ENCODE measurements around the gene WWOX. TPM values are rescaled to one million over a fixed set of nuclear protein-coding genes. Genes with fewer than 3 reads are reported as not detected.

Gene WWOX
- polyA plus RNA-seq, 1 donor from 2014 or later = 25.6 TPM

DNA sequence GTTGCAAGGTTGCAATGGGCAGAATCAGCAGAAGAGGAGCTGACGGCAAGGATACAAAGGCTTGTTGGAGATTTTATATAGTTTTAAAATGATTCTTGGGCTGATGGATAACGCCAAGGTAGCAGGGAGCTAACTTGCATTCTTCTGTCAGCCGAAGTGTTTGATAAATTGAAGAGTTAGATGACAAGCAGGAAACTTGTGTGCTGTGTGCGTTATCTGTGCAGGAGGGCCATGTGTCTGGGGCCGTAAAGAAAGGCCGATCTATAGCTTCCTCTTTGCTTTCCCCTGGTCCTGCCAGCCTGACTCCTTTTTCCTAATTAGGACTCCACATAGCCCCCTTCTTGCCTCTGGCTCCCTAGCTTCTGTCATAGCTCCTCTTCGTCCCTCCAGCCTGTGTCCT, 6.7 kb upstream of the WWOX start:
- Histone ChIP-seq H4K20me1 (ENCODE audit: insufficient read depth) (no peaks in the 10 kb centered on the region), H3K4me3 (ENCODE audit: low read length) (no peak overlapping the region), H3K9me3 (ENCODE audit: low read length) (no peaks in the 10 kb centered on the region), H3F3A (ENCODE audit: insufficient read depth, low read length, poor library complexity, severe bottlenecking) (no peaks in the 10 kb centered on the region), H3K9ac (ENCODE audit: low read length) (no peak overlapping the region), H3K9me2 (ENCODE audit: insufficient read depth, low read length) (no peaks in the 10 kb centered on the region), H3K79me2 (replicated peaks; ENCODE audit: insufficient read depth, low read length) (no peaks in the 10 kb centered on the region), H3K27me3 (ENCODE audit: insufficient read depth, low read depth, low read length) (no peaks in the 10 kb centered on the region), H3K36me3 (ENCODE audit: insufficient read depth, low read length) (no peaks in the 10 kb centered on the region), H3K27ac (ENCODE audit: low read length) (no peak overlapping the region), H3K4me2 (ENCODE audit: low read length) (no peak overlapping the region), H2AFZ (ENCODE audit: low read depth, low read length) (no peak overlapping the region)
- TF ChIP-seq TAF1 (IDR thresholded peaks at IDR 0.05; ENCODE audit: low read depth) (no peak), EP300 (conservative IDR thresholded peaks at IDR 0.05; ENCODE audit: poor library complexity, severe bottlenecking) (no peak), RAD21 (conservative IDR thresholded peaks at IDR 0.05) (no peak), MXI1 (conservative IDR thresholded peaks at IDR 0.05; ENCODE audit: poor library complexity, severe bottlenecking) (no peak), POLR2AphosphoS5 (IDR thresholded peaks at IDR 0.05) (no peak), SMC3 (conservative IDR thresholded peaks at IDR 0.05; ENCODE audit: poor library complexity) (no peak)
- TF ChIP-seq, protein P1, sequence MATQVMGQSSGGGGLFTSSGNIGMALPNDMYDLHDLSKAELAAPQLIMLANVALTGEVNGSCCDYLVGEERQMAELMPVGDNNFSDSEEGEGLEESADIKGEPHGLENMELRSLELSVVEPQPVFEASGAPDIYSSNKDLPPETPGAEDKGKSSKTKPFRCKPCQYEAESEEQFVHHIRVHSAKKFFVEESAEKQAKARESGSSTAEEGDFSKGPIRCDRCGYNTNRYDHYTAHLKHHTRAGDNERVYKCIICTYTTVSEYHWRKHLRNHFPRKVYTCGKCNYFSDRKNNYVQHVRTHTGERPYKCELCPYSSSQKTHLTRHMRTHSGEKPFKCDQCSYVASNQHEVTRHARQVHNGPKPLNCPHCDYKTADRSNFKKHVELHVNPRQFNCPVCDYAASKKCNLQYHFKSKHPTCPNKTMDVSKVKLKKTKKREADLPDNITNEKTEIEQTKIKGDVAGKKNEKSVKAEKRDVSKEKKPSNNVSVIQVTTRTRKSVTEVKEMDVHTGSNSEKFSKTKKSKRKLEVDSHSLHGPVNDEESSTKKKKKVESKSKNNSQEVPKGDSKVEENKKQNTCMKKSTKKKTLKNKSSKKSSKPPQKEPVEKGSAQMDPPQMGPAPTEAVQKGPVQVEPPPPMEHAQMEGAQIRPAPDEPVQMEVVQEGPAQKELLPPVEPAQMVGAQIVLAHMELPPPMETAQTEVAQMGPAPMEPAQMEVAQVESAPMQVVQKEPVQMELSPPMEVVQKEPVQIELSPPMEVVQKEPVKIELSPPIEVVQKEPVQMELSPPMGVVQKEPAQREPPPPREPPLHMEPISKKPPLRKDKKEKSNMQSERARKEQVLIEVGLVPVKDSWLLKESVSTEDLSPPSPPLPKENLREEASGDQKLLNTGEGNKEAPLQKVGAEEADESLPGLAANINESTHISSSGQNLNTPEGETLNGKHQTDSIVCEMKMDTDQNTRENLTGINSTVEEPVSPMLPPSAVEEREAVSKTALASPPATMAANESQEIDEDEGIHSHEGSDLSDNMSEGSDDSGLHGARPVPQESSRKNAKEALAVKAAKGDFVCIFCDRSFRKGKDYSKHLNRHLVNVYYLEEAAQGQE (IDR thresholded peaks at IDR 0.05; ENCODE audit: borderline replicate concordance) = no peak
- TF ChIP-seq, protein P2, sequence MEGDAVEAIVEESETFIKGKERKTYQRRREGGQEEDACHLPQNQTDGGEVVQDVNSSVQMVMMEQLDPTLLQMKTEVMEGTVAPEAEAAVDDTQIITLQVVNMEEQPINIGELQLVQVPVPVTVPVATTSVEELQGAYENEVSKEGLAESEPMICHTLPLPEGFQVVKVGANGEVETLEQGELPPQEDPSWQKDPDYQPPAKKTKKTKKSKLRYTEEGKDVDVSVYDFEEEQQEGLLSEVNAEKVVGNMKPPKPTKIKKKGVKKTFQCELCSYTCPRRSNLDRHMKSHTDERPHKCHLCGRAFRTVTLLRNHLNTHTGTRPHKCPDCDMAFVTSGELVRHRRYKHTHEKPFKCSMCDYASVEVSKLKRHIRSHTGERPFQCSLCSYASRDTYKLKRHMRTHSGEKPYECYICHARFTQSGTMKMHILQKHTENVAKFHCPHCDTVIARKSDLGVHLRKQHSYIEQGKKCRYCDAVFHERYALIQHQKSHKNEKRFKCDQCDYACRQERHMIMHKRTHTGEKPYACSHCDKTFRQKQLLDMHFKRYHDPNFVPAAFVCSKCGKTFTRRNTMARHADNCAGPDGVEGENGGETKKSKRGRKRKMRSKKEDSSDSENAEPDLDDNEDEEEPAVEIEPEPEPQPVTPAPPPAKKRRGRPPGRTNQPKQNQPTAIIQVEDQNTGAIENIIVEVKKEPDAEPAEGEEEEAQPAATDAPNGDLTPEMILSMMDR (IDR thresholded peaks at IDR 0.05; ENCODE audit: poor library complexity, severe bottlenecking) = no peak

DNA sequence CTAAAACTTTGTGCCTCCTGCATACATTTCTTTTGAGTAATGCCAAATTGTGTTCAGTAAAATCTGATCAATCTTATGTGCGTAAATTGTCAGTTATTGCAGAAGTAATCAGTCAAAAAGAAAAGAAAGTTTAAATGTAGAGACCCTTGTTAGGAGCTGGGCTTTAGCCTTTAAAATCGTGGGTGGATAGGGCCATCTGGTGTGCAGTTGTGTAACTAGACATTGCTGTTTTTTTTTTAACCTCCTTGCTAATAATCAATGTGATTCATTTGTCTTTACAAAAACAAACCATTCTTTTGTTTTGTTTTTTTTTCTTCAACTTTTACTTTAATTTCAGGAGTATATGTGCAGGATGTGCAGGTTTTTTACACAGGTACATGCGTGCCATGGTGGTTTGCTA, 5.3 kb upstream of the WWOX start:
- H3K4me2 ChIP-seq (ENCODE audit: low read length) = no peak overlapping the region
- no peaks in the 10 kb centered on the region for H3K79me2 ChIP-seq (replicated peaks; ENCODE audit: insufficient read depth, low read length)
- H4K20me1 ChIP-seq (ENCODE audit: insufficient read depth) = no peaks in the 10 kb centered on the region
- no peak overlapping the region for H2AFZ ChIP-seq (ENCODE audit: low read depth, low read length)
- TF ChIP-seq TAF1 (IDR thresholded peaks at IDR 0.05; ENCODE audit: low read depth) (no peak), SMC3 (conservative IDR thresholded peaks at IDR 0.05; ENCODE audit: poor library complexity) (peak; percentile 75), EP300 (conservative IDR thresholded peaks at IDR 0.05; ENCODE audit: poor library complexity, severe bottlenecking) (no peak), EZH2 (IDR thresholded peaks at IDR 0.05; ENCODE audit: borderline replicate concordance, insufficient read depth, low read length, poor library complexity, severe bottlenecking) (no peak), RAD21 (conservative IDR thresholded peaks at IDR 0.05) (peak; percentile 72), MXI1 (conservative IDR thresholded peaks at IDR 0.05; ENCODE audit: poor library complexity, severe bottlenecking) (no peak), POLR2AphosphoS5 (IDR thresholded peaks at IDR 0.05) (no peak)
- TF ChIP-seq, protein P1 (IDR thresholded peaks at IDR 0.05; ENCODE audit: borderline replicate concordance) = no peak
- TF ChIP-seq, protein P2 (IDR thresholded peaks at IDR 0.05; ENCODE audit: poor library complexity, severe bottlenecking) = peak; percentile 59
- H3K4me3 ChIP-seq (ENCODE audit: low read length) = no peak overlapping the region
- no peak overlapping the region for H3K9ac ChIP-seq (ENCODE audit: low read length)
- no peaks in the 10 kb centered on the region for H3K9me3 ChIP-seq (ENCODE audit: low read length)
- H3F3A ChIP-seq (ENCODE audit: insufficient read depth, low read length, poor library complexity, severe bottlenecking) = no peaks in the 10 kb centered on the region
- H3K27ac ChIP-seq (ENCODE audit: low read length) = no peak overlapping the region
- no peaks in the 10 kb centered on the region for H3K9me2 ChIP-seq (ENCODE audit: insufficient read depth, low read length)
- no peaks in the 10 kb centered on the region for H3K36me3 ChIP-seq (ENCODE audit: insufficient read depth, low read length)
- no peaks in the 10 kb centered on the region for H3K27me3 ChIP-seq (ENCODE audit: insufficient read depth, low read depth, low read length)

All from neural cell (in vitro differentiated cells).